Loucy (cell line): ENCODE measurements around the gene KLHL14.

ENCODE experiments used
- EZH2phosphoT487 ChIP-seq: fragments of 200-600 bp; IDR thresholded peaks from 2 replicates; pipeline ENCODE4 v1.6.1; 2018; ENCODE audit warnings: antibody characterized with exemption, mild to moderate bottlenecking, moderate library complexity, borderline replicate concordance
- TF ChIP-seq, protein P1 (sequence below): fragments of 200-600 bp; sonication (generic); conservative IDR thresholded peaks from 2 replicates; pipeline ENCODE4 v1.5.1; 2014; ENCODE audit warnings: mild to moderate bottlenecking, antibody characterized with exemption, low read length

DNA sequence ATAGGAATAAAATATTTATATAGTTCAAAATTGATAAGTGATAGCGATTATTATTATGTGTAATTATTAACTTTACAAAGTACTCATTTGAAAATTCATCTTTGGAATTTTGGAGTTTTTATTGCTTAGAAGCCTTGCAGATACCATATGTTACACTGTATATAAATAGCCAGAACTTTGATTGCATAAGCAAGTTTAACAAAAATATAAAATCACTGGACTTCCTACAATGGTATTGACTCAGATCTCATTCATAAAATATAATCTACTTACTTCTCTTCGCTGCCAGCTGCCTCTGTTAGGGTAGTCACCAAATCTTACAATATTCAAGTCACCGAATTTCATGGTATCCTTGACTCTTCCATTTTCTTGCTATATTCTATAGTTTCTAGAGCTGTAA lies 22.5 kb downstream of the KLHL14 start:
- TF ChIP-seq, protein P1, sequence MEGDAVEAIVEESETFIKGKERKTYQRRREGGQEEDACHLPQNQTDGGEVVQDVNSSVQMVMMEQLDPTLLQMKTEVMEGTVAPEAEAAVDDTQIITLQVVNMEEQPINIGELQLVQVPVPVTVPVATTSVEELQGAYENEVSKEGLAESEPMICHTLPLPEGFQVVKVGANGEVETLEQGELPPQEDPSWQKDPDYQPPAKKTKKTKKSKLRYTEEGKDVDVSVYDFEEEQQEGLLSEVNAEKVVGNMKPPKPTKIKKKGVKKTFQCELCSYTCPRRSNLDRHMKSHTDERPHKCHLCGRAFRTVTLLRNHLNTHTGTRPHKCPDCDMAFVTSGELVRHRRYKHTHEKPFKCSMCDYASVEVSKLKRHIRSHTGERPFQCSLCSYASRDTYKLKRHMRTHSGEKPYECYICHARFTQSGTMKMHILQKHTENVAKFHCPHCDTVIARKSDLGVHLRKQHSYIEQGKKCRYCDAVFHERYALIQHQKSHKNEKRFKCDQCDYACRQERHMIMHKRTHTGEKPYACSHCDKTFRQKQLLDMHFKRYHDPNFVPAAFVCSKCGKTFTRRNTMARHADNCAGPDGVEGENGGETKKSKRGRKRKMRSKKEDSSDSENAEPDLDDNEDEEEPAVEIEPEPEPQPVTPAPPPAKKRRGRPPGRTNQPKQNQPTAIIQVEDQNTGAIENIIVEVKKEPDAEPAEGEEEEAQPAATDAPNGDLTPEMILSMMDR, result no peak
- TF ChIP-seq EZH2phosphoT487, result no peak
